HepG2 (cell line): ENCODE results near the gene SLF1. TPM values are rescaled to one million over a fixed set of nuclear protein-coding genes. Genes with fewer than 3 reads are reported as not detected.

ENCODE experiments used
- ARID4A ChIP-seq: sonication (generic); formaldehyde crosslinking; IDR thresholded peaks from 2 replicates; pipeline ENCODE4 v1.5.0; 2020; ENCODE audit warnings: mild to moderate bottlenecking, missing genetic modification reagents, borderline replicate concordance
- ARNT2 ChIP-seq: sonication (generic); formaldehyde crosslinking; IDR thresholded peaks from 2 replicates; pipeline ENCODE4 v1.8.0; 2022; ENCODE audit warnings: mild to moderate bottlenecking, low read depth, missing genetic modification reagents, moderate library complexity
- FOXJ3 ChIP-seq: sonication (generic); formaldehyde crosslinking; IDR thresholded peaks from 2 replicates; pipeline ENCODE4 v1.4.0; 2020; ENCODE audit warnings: missing genetic modification reagents, mild to moderate bottlenecking, borderline replicate concordance
- GLI4 ChIP-seq: sonication (generic); formaldehyde crosslinking; IDR thresholded peaks from 2 replicates; pipeline ENCODE4 v1.5.1; 2020; ENCODE audit warnings: missing genetic modification reagents, mild to moderate bottlenecking, moderate library complexity, borderline replicate concordance
- HNRNPLL ChIP-seq: fragments of 200-400 bp; formaldehyde crosslinking; IDR thresholded peaks from 2 replicates; pipeline ENCODE4 v1.6.1; 2017; ENCODE audit warnings: mild to moderate bottlenecking, low read depth, low read length; ENCODE audit not compliant: poor library complexity, severe bottlenecking
- IRF1 ChIP-seq: sonication (generic); formaldehyde crosslinking; IDR thresholded peaks from 2 replicates; pipeline ENCODE4 v1.4.0; 2020; ENCODE audit warnings: low read depth, mild to moderate bottlenecking, missing genetic modification reagents
- MEIS2 ChIP-seq: sonication (generic); formaldehyde crosslinking; IDR thresholded peaks from 2 replicates; pipeline ENCODE4 v1.9.0; 2021; ENCODE audit warnings: mild to moderate bottlenecking, missing genetic modification reagents
- PHF21A ChIP-seq: sonication (generic); formaldehyde crosslinking; IDR thresholded peaks from 2 replicates; pipeline ENCODE4 v1.5.0; 2020; ENCODE audit warnings: mild to moderate bottlenecking, missing genetic modification reagents
- PTBP1 ChIP-seq: fragments of 200-400 bp; formaldehyde crosslinking; IDR thresholded peaks from 2 replicates; pipeline ENCODE4 v1.6.1; 2018; ENCODE audit warnings: low read length, low read depth; ENCODE audit not compliant: poor library complexity, severe bottlenecking
- SALL2 ChIP-seq: sonication (generic); formaldehyde crosslinking; IDR thresholded peaks from 2 replicates; pipeline ENCODE4 v1.8.1; 2023; ENCODE audit warnings: mild to moderate bottlenecking, missing genetic modification reagents, inconsistent platforms
- SAP130 ChIP-seq: IDR thresholded peaks from 2 replicates; pipeline ENCODE4 v1.6.1; 2016; ENCODE audit warnings: low read depth
- ZFP62 ChIP-seq: sonication (generic); formaldehyde crosslinking; IDR thresholded peaks from 2 replicates; pipeline ENCODE4 v1.4.0; 2020; ENCODE audit warnings: missing genetic modification reagents
- ZNF317 ChIP-seq: sonication (generic); formaldehyde crosslinking; IDR thresholded peaks from 2 replicates; pipeline ENCODE4 v1.5.0; 2020; ENCODE audit warnings: mild to moderate bottlenecking, missing genetic modification reagents
- ZNF431 ChIP-seq: sonication (generic); formaldehyde crosslinking; IDR thresholded peaks from 2 replicates; pipeline ENCODE4 v1.9.0; 2022; ENCODE audit warnings: missing genetic modification reagents, low read depth, mild to moderate bottlenecking, borderline replicate concordance
- ZNF556 ChIP-seq: sonication (generic); formaldehyde crosslinking; IDR thresholded peaks from 2 replicates; pipeline ENCODE4 v1.4.0; 2020; ENCODE audit warnings: mild to moderate bottlenecking, missing genetic modification reagents, borderline replicate concordance
- ZNF616 ChIP-seq: sonication (generic); formaldehyde crosslinking; IDR thresholded peaks from 2 replicates; pipeline ENCODE4 v1.5.0; 2020; ENCODE audit warnings: low read depth, mild to moderate bottlenecking, missing genetic modification reagents
- polyA plus RNA-seq, 8 experiments: library from polyadenylated mRNA; depleted of rRNA in 3 of 8; stranded (reverse) in 7 of 8; unstranded in 1 of 8; fragments of >200 nt; fragmentation: Illumina TruSeq in 4 of 8; extraction: Trizol in 4 of 8; gene quantifications; 2 replicates each; pipeline versions ENCODE4 v1.2.1 to v1.2.3, GENCODE V29; 2011 to 2016; ENCODE audit warnings: low read depth in 4 of 8, missing spikeins in 1 of 8, mixed read lengths in 1 of 8; ENCODE audit not compliant: insufficient read depth in 1 of 8
- total RNA-seq, 5 experiments: library from RNA; depleted of rRNA; stranded (reverse); fragments of >200 nt; fragmentation: Illumina TruSeq; extraction: Trizol; gene quantifications; 2 replicates each; pipeline ENCODE4 v1.2.3, GENCODE V29; 2016; ENCODE audit warnings: low read depth in 1 of 5
- TF ChIP-seq, protein P1 (sequence below): fragments of 450-650 bp; IDR thresholded peaks from 2 replicates; pipeline ENCODE4 v1.6.1; 2017
- TF ChIP-seq, protein P2 (sequence below): sonication (generic); formaldehyde crosslinking; conservative IDR thresholded peaks from 2 replicates; pipeline ENCODE4 v1.4.0; 2020; ENCODE audit warnings: mild to moderate bottlenecking, missing genetic modification reagents, moderate library complexity
- TF ChIP-seq, protein P3 (sequence below): sonication (generic); formaldehyde crosslinking; IDR thresholded peaks from 2 replicates; pipeline ENCODE4 v1.4.0; 2020; ENCODE audit warnings: missing genetic modification reagents; ENCODE audit errors: not compliant biosample characterization

The SLF1 gene
- total and polyA plus RNA-seq, 2 of the 13 experiments (the other 11 are each of a cell fraction or from before 2014, with no cell fraction given), result 2.1 to 9.1 TPM

- TF ChIP-seq PTBP1, result no peak
- TF ChIP-seq ARID4A (CRISPR knock-in tag), result no peak
- TF ChIP-seq HNRNPLL, result no peak
- TF ChIP-seq PHF21A (CRISPR knock-in tag), result no peak
- TF ChIP-seq ZFP62 (CRISPR knock-in tag), result peak; percentile 64; the same call in 1 of the 2 replicates
- TF ChIP-seq ZNF556, result peak; percentile 24; the same call in 1 of the 2 replicates
- no peak for TF ChIP-seq ZNF431 (CRISPR knock-in tag)
- TF ChIP-seq, protein P1, sequence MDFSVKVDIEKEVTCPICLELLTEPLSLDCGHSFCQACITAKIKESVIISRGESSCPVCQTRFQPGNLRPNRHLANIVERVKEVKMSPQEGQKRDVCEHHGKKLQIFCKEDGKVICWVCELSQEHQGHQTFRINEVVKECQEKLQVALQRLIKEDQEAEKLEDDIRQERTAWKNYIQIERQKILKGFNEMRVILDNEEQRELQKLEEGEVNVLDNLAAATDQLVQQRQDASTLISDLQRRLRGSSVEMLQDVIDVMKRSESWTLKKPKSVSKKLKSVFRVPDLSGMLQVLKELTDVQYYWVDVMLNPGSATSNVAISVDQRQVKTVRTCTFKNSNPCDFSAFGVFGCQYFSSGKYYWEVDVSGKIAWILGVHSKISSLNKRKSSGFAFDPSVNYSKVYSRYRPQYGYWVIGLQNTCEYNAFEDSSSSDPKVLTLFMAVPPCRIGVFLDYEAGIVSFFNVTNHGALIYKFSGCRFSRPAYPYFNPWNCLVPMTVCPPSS, result no peak
- TF ChIP-seq ZNF317 (CRISPR knock-in tag), result no peak
- TF ChIP-seq FOXJ3 (CRISPR knock-in tag), result 0 out of 2 replicates have a peak, but pooled peaks have one; percentile 50
- no peak; the same call in 1 of the 2 replicates for TF ChIP-seq SALL2 (CRISPR knock-in tag)
- no peak for TF ChIP-seq GLI4 (CRISPR knock-in tag)
- TF ChIP-seq, protein P2, sequence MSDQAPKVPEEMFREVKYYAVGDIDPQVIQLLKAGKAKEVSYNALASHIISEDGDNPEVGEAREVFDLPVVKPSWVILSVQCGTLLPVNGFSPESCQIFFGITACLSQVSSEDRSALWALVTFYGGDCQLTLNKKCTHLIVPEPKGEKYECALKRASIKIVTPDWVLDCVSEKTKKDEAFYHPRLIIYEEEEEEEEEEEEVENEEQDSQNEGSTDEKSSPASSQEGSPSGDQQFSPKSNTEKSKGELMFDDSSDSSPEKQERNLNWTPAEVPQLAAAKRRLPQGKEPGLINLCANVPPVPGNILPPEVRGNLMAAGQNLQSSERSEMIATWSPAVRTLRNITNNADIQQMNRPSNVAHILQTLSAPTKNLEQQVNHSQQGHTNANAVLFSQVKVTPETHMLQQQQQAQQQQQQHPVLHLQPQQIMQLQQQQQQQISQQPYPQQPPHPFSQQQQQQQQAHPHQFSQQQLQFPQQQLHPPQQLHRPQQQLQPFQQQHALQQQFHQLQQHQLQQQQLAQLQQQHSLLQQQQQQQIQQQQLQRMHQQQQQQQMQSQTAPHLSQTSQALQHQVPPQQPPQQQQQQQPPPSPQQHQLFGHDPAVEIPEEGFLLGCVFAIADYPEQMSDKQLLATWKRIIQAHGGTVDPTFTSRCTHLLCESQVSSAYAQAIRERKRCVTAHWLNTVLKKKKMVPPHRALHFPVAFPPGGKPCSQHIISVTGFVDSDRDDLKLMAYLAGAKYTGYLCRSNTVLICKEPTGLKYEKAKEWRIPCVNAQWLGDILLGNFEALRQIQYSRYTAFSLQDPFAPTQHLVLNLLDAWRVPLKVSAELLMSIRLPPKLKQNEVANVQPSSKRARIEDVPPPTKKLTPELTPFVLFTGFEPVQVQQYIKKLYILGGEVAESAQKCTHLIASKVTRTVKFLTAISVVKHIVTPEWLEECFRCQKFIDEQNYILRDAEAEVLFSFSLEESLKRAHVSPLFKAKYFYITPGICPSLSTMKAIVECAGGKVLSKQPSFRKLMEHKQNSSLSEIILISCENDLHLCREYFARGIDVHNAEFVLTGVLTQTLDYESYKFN (CRISPR knock-in tag), result 0 out of 2 replicates have a peak, but pooled peaks have one; percentile 1
- TF ChIP-seq ZNF616 (CRISPR knock-in tag), result no peak
- no peak for TF ChIP-seq SAP130 (CRISPR knock-in tag)
- no peak; the same call in 1 of the 2 replicates for TF ChIP-seq MEIS2 (CRISPR knock-in tag)
- TF ChIP-seq IRF1 (CRISPR knock-in tag), result no peak
- no peak for TF ChIP-seq ARNT2 (CRISPR knock-in tag)
- TF ChIP-seq, protein P3, sequence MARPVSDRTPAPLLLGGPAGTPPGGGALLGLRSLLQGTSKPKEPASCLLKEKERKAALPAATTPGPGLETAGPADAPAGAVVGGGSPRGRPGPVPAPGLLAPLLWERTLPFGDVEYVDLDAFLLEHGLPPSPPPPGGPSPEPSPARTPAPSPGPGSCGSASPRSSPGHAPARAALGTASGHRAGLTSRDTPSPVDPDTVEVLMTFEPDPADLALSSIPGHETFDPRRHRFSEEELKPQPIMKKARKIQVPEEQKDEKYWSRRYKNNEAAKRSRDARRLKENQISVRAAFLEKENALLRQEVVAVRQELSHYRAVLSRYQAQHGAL (CRISPR knock-in tag), result no peak
Measured at GRCh38 chr5:94618029-94618492, 408 bp upstream of the SLF1 start (continued).
